HepG2 (cell line): ENCODE measurements around the gene EEPD1. TPM values are rescaled to one million over a fixed set of nuclear protein-coding genes. Genes with fewer than 3 reads are reported as not detected.
A peak's percentile ranks its signal among the peaks of the same experiment; 100 is the strongest.

Experiments used
- BORCS8-MEF2B ChIP-seq: sonication (generic); formaldehyde crosslinking; IDR thresholded peaks from 2 replicates; pipeline ENCODE4 v1.8.0; 2022; ENCODE audit warnings: mild to moderate bottlenecking, missing genetic modification reagents
- CC2D1A ChIP-seq: sonication (generic); formaldehyde crosslinking; IDR thresholded peaks from 2 replicates; pipeline ENCODE4 v1.8.1; 2023; ENCODE audit warnings: mild to moderate bottlenecking, missing genetic modification reagents
- GTF3A ChIP-seq: sonication (generic); formaldehyde crosslinking; conservative IDR thresholded peaks from 2 replicates; pipeline ENCODE4 v1.4.0; 2020; ENCODE audit warnings: mild to moderate bottlenecking, missing genetic modification reagents
- HNRNPLL ChIP-seq: fragments of 200-400 bp; formaldehyde crosslinking; IDR thresholded peaks from 2 replicates; pipeline ENCODE4 v1.6.1; 2017; ENCODE audit warnings: mild to moderate bottlenecking, low read depth, low read length; ENCODE audit not compliant: poor library complexity, severe bottlenecking
- IKZF5 ChIP-seq: IDR thresholded peaks from 2 replicates; pipeline ENCODE4 v1.6.1; 2018; ENCODE audit warnings: missing genetic modification reagents, mild to moderate bottlenecking, missing compliant biosample characterization
- MAX ChIP-seq: IDR thresholded peaks from 2 replicates; pipeline ENCODE4 v1.6.1; 2012; ENCODE audit warnings: inconsistent platforms
- SNRNP70 ChIP-seq: fragments of 200-400 bp; formaldehyde crosslinking; IDR thresholded peaks from 2 replicates; pipeline ENCODE4 v1.6.1; 2017; ENCODE audit warnings: mild to moderate bottlenecking, low read depth, low read length, moderate library complexity
- ZBTB37 ChIP-seq: sonication (generic); formaldehyde crosslinking; IDR thresholded peaks from 2 replicates; pipeline ENCODE4 v1.4.0; 2020; ENCODE audit warnings: mild to moderate bottlenecking, missing genetic modification reagents
- polyA plus RNA-seq, 8 experiments: library from polyadenylated mRNA; depleted of rRNA in 3 of 8; stranded (reverse) in 7 of 8; unstranded in 1 of 8; fragments of >200 nt; fragmentation: Illumina TruSeq in 4 of 8; extraction: Trizol in 4 of 8; gene quantifications; 2 replicates each; pipeline versions ENCODE4 v1.2.1 to v1.2.3, GENCODE V29; 2011 to 2016; ENCODE audit warnings: low read depth in 4 of 8, missing spikeins in 1 of 8, mixed read lengths in 1 of 8; ENCODE audit not compliant: insufficient read depth in 1 of 8
- total RNA-seq, 5 experiments: library from RNA; depleted of rRNA; stranded (reverse); fragments of >200 nt; fragmentation: Illumina TruSeq; extraction: Trizol; gene quantifications; 2 replicates each; pipeline ENCODE4 v1.2.3, GENCODE V29; 2016; ENCODE audit warnings: low read depth in 1 of 5

Gene EEPD1
- total and polyA plus RNA-seq, 2 of the 13 experiments (the other 11 are each of a cell fraction or from before 2014, with no cell fraction given): 10.1 to 16.4 TPM

- TF ChIP-seq SNRNP70: no peak
- peak; percentile 86 for TF ChIP-seq MAX
- TF ChIP-seq IKZF5 (CRISPR knock-in tag): peak; percentile 73
- no peak for TF ChIP-seq BORCS8-MEF2B (CRISPR knock-in tag)
- TF ChIP-seq GTF3A (CRISPR knock-in tag): no peak
- peak; percentile 94 for TF ChIP-seq HNRNPLL
- TF ChIP-seq CC2D1A (CRISPR knock-in tag): no peak
- TF ChIP-seq ZBTB37 (CRISPR knock-in tag): no peak
Measured at GRCh38 chr7:36152756-36153570, at the start of gene EEPD1 (continued).
